ENCODE data around the gene RCSD1.

Gene RCSD1

DNA sequence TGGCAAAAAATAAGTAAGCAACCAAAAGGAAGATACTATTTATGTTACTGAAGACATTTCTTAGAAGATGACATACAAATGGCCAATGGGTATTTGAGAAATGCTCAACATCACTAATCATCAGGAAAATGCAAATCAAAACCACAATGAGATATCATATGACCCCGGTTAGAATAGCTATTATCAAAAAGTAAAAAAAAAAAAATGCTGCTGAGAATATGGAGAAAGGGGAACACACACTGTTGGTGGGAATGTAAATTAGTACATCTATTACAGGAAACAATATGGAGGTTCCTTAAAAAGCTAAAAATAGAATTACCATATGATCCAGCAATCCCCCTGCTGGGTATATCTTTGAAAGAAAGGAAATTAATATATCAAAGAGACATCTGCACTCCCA is 42.2 kb upstream of the RCSD1 start:
- no peak for DNase-seq (ENCODE audit: low read depth)
- H3K4me3 ChIP-seq (ENCODE audit: low read depth, low read length): no peak overlapping the region
- no peak for TF ChIP-seq MYC (IDR thresholded peaks at IDR 0.05; ENCODE audit: low read depth, low read length)
- TF ChIP-seq, protein P1, sequence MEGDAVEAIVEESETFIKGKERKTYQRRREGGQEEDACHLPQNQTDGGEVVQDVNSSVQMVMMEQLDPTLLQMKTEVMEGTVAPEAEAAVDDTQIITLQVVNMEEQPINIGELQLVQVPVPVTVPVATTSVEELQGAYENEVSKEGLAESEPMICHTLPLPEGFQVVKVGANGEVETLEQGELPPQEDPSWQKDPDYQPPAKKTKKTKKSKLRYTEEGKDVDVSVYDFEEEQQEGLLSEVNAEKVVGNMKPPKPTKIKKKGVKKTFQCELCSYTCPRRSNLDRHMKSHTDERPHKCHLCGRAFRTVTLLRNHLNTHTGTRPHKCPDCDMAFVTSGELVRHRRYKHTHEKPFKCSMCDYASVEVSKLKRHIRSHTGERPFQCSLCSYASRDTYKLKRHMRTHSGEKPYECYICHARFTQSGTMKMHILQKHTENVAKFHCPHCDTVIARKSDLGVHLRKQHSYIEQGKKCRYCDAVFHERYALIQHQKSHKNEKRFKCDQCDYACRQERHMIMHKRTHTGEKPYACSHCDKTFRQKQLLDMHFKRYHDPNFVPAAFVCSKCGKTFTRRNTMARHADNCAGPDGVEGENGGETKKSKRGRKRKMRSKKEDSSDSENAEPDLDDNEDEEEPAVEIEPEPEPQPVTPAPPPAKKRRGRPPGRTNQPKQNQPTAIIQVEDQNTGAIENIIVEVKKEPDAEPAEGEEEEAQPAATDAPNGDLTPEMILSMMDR (IDR thresholded peaks at IDR 0.05; ENCODE audit: low read depth, low read length): no peak
- no peak for TF ChIP-seq POLR2A (IDR thresholded peaks at IDR 0.05; ENCODE audit: extremely low read depth, insufficient read length)
- TF ChIP-seq, protein P2, sequence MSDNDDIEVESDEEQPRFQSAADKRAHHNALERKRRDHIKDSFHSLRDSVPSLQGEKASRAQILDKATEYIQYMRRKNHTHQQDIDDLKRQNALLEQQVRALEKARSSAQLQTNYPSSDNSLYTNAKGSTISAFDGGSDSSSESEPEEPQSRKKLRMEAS (IDR thresholded peaks at IDR 0.05; ENCODE audit: low read depth, low read length): no peak

DNA sequence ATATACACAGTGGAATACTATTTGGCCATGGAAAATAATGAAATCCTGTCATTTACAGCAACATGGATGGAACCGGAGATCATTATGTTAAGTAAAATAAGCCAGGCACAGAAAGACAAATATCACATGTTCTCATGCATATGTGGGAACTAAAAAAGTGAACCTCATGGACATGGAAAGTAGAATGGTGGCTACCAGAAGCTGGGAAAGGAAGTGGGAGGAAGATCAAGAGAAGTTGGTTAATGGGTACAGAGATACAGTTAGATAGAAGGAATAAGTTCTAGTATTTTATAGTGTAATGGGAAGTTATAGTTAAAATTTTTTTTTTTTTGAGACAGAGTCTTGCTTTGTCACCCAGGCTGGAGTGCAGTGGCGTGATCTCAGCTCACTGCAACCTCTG is 41.7 kb upstream of the RCSD1 start:
- DNase-seq (ENCODE audit: low read depth): no peak
- no peak overlapping the region for H3K4me3 ChIP-seq (ENCODE audit: low read depth, low read length)
- TF ChIP-seq, protein P1 (IDR thresholded peaks at IDR 0.05; ENCODE audit: low read depth, low read length): no peak
- TF ChIP-seq POLR2A (IDR thresholded peaks at IDR 0.05; ENCODE audit: extremely low read depth, insufficient read length) (no peak), MYC (IDR thresholded peaks at IDR 0.05; ENCODE audit: low read depth, low read length) (no peak)
- TF ChIP-seq, protein P2 (IDR thresholded peaks at IDR 0.05; ENCODE audit: low read depth, low read length): no peak

DNA sequence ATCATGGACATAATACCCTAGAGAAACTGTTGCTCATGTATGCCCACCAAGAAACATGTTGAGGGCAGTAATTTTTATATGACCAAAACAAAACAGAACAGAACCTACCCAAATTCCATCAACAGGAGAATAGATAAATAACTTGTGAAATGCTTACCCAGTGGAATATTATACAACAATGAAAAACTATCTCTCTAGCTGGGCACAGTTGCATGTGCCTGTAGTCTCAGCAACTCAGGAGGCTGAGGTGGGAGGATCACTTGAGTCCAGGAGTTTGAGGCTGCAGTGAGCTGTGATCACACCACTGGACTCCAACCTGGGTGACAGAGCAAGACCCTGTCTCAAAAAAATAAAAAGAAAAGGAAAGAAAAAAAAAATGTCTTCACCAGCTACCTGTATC is 37.6 kb upstream of the RCSD1 start:
- DNase-seq (ENCODE audit: low read depth): no peak
- H3K4me3 ChIP-seq (ENCODE audit: low read depth, low read length): no peak overlapping the region
- TF ChIP-seq, protein P2 (IDR thresholded peaks at IDR 0.05; ENCODE audit: low read depth, low read length): no peak
- TF ChIP-seq POLR2A (IDR thresholded peaks at IDR 0.05; ENCODE audit: extremely low read depth, insufficient read length) (no peak), MYC (IDR thresholded peaks at IDR 0.05; ENCODE audit: low read depth, low read length) (no peak)
- TF ChIP-seq, protein P1 (IDR thresholded peaks at IDR 0.05; ENCODE audit: low read depth, low read length): no peak

- no peak overlapping the region for H3K4me3 ChIP-seq (ENCODE audit: low read depth, low read length)
- no peak for DNase-seq (ENCODE audit: low read depth)
- TF ChIP-seq POLR2A (IDR thresholded peaks at IDR 0.05; ENCODE audit: extremely low read depth, insufficient read length) (no peak), MYC (IDR thresholded peaks at IDR 0.05; ENCODE audit: low read depth, low read length) (no peak)
- TF ChIP-seq, protein P2 (IDR thresholded peaks at IDR 0.05; ENCODE audit: low read depth, low read length): no peak
- TF ChIP-seq, protein P1 (IDR thresholded peaks at IDR 0.05; ENCODE audit: low read depth, low read length): no peak
These were observed 36.2 kb upstream of the RCSD1 start for GRCh38 chr1:167593860-167594259.

- H3K4me3 ChIP-seq (ENCODE audit: low read depth, low read length): no peak overlapping the region
- DNase-seq (ENCODE audit: low read depth): no peak
- TF ChIP-seq, protein P1 (IDR thresholded peaks at IDR 0.05; ENCODE audit: low read depth, low read length): no peak
- no peak for TF ChIP-seq POLR2A (IDR thresholded peaks at IDR 0.05; ENCODE audit: extremely low read depth, insufficient read length)
- no peak for TF ChIP-seq MYC (IDR thresholded peaks at IDR 0.05; ENCODE audit: low read depth, low read length)
- TF ChIP-seq, protein P2 (IDR thresholded peaks at IDR 0.05; ENCODE audit: low read depth, low read length): no peak
These were observed 35.2 kb upstream of the RCSD1 start for GRCh38 chr1:167594822-167595221.

All from NB4 (cell line).